Ecto neural progenitor cell (in vitro differentiated cells): Measurements from ENCODE around the gene HES3.
A peak's percentile ranks its signal among the peaks of the same experiment; 100 is the strongest.

ENCODE experiments used
- DNase-seq: peaks from one replicate; pipeline ENCODE4 v3.0.0-alpha.2; 2018; ENCODE audit warnings: low spot score

The HES3 gene, protein sequence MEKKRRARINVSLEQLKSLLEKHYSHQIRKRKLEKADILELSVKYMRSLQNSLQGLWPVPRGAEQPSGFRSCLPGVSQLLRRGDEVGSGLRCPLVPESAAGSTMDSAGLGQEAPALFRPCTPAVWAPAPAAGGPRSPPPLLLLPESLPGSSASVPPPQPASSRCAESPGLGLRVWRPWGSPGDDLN

DNA sequence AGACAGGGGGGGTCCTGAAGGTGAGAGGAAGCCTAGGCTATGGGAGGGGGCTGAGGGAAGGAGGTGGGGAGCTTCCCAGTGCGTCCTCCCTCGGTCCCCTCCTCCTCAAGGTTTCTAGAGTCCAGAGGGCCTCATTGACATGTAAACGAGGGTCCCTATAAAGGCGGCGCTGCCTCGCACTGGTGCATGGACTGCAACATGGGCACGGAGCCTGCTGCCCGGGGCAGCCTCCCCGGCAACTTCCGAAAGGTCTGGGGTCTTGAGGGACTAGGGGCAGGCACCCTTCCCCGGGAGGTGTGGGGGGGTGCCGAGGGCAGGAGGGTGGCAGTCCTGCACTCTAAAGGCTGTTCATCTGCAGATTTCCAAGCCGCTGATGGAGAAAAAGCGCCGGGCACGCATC is at the start of gene HES3:
Gene HES3, plus strand, starts transcription at position 187 of the 400 bp plus-strand sequence. Its CDS starts 187 bp downstream, at position 374.
- peak; percentile 76 for DNase-seq

DNA sequence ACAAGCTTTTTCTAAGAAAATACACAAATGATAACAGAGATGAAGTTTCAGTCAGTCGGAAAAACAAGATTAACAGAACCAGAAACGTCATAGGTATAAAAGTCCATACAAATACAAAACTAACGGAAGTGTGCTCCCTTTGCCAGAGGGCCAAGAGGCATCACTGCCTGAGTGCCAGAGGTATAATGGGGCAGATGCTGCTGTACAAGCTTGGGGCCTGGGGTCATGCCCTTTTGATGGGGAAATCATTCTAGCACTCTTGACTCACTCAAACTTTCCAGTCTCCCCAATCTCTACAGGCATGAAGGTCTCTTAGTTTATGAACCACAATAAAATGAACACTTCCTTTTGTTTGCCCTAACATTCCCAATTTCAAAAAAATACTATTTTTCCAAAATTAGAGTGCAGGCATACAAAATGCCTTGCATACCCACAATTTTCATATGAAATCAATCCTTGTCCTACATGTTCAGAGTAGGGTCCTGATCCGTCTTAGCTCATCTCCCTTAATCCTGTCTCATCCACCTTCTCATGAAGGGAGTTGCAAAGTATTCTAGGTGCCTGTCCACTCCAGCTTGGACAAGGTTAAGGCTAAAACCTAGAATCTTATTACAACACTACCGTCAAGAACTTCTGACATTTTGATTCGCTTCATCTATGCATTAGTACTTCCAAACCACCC is 46.1 kb upstream of the HES3 start:
- DNase-seq, result no peak

DNA sequence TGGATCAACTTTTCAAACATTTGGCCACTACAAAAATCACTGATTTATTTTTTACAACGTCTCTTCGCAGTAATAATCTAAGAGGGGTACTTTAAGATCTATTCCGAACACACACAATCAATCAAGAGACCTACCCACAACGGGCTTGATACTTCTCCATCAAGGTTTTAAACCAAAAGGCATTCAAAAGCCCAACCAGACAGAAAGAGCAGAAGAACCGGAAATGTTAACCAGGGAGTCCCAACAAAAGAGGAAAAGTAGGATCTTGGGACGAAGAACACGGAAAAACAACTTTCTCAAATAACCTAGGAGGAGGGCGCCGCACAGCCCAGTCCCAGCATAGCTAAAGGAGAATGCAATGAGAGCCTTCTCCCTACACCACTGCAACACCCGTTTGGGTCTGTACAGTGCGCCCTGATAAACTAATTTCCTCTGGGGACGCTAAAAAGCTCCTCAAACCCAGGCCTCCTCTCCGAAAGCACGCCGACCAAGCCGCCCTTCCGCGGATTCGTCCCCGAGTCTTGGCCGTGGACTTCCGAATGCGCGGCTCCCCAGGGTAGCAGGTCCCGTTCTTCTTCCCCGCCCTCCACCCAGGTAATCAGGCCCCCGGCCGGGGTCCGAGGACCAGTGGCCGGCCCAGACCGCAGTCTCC is 45.2 kb upstream of the HES3 start:
- no peak for DNase-seq

DNA sequence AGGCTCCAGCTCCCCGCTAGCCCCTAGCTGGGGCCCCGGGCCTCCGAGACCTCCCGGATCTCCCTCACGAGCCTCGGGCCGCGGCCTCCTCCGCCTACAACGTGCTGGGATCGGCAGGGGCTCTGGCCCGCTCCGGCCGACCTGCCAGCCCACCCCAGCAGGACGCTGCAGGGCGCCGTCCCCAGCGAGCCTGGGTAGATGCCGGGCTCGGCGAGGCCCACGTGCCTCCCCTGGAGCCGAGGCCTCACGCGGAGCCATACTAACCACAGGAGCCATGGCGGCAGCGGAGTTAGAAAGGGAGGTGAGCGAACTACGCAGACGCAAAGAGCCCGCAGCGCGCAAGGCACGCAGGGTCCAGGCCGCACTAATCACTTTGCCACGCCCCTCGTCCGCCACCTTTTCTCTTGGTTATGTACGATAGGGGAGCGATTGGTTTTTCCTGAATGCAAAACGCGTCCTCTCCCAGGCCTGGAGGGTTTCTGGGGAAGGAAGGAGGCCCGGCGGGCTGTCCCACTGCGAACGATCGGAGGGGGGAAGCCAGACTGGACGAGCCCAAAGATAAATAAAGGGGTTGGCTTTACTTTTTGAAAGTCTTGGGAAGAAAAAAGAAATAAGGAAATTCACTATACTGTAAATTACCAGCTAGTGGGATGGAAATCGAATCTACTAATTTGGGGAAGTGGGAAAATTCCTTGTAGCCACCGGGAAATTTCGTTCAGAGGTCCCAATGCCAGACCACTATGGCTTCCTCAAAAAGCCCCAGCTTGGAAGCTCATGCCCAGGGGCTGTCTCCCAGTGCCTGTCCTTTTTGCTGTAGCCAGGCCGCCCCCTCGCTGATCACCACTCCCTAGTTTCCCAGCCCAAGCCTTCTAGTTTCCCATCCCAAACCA is 44.4 kb upstream of the HES3 start, which contains the start of gene RPL22:
Gene RPL22, minus strand, starts transcription at position 298 of the 890 bp plus-strand sequence. Its CDS starts 22 bp downstream, at position 276.
- peak; percentile 97 for DNase-seq

DNA sequence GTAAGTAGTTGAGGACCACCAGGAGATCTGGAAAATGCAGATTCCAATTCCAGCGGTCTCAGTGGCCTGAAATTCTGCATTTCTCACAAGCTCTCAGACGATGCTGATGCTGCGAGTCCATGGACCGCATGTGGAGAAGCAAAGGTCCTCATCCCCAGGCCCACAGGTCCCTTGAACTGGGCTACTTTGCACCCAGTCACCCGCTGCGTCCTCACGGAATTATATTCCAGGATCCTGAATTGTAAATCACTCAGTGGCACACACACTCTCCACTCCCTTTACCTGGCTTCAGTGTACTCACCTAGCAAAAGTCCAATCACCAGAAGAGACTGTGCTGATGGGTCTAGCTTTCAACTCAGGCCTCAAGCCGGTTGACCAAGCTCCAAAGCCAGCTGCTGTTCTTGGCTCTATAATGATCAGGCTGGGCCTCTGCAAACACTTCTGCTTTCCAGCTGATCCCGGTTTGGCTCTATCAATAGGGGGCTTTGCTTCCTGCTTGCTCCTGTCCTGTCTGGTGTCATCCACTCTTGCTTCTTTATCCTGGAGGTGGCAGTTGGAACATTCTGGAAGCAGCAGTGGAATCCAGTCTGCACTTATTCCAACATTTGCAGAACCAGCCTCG is 43.7 kb upstream of the HES3 start:
- no peak for DNase-seq

DNA sequence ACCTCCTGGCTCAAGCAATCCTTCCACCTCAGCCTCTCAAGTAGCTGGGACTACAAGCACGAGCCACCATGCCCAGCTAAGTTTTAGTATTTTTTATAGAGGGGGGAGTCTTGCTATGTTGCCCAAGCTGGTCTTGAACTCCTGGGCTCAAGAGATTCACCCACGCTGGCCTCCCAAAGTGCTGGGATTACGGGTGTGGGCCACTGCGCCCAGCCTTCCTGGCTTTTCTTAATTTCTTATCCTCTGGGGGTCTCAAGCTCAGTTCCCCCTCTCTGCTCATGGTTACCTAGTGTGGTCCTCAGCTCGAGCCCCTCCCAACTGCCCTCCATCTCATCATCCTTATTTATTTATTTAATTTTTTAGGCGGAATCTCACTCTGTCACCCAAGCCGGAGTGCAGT is 41.7 kb upstream of the HES3 start:
- no peak for DNase-seq

DNA sequence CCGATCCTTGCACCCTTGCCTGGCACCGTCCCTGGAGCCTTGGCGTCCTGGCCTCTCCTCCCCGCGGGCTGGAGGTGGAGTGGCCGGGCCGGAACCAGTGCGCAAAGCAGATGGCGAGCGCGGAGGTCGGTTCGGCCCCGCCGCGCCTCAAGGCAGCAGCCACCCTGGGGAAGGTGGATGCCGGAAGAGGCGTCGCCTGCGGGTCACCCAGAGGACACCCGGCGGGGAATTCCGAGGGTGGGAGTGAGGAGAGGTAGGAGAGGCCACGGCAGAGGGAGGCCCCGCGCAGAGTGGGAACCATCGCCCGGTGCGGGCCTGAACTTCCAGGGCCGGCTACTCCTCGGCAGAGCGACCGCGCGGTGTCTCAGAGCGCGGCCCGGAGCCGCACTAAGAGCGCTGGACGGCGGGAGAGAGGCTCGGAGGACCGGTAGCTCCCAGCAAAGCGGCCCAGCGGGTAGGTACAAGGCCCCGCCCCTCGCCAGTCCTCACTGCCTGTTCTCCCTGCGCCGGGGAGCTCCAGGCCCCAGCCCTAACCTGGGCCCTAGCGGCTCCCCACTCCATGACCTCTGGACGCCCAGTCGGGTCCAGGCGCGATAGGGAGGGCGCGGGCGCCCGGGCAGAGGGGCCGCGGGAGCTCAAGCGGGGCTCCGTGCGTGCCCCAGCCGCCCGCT is 38.0 kb upstream of the HES3 start, which contains the start of gene RNF207:
Gene RNF207, plus strand, starts transcription at position 271 of the 671 bp plus-strand sequence. CDS start 417 bp downstream, outside the sequence.
- DNase-seq, result peak; percentile 80

DNA sequence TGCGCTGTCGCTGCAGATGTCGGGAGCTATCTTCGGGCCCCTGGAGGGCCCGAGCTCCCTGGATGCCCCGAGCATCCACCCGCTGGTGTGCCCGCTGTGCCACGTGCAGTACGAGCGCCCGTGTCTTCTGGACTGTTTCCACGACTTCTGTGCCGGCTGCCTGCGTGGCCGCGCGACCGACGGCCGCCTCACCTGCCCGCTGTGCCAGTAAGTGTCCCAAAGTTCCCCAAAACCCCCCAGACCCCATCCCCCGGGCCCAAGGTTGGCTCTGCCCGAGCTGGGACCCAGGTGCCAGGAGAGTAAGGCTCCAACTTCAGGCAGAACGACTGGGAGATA is 37.5 kb upstream of the HES3 start:
- no peak for DNase-seq

DNA sequence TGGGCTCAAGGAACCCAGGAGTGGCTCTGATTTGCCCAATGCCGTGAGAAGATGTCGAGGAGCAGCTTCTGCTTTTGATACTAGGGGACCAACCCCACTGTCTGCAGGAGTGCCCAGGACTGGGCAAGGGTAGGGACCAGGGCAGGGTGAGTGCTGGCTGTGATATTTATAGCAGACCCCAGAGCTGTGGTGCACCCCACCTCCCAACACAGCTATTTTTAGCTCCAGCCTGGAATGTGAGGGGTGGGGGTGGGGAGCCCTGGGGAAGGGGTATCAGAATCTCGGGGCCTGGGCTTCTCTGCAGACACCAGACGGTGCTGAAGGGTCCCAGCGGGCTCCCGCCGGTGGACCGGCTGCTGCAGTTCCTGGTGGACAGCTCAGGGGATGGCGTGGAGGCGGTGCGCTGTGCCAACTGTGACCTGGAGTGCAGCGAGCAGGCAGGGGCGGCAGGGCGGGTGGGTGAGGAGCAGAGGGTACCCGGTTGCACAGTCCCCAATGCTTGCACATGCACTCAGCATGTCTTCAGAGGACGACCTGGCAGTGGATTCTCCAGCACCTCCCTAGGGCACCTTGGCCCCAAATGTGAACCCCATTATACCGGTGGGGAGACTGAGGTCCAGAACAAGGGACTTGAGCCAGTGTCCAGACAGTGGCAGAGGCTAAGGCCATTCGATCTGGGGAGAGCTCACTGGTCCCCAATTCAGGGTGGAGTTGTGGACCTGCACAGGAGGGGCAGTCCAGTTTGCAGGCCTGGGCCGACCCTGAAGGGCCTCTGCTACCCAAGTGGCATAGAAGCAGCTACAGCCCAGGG is 36.7 kb upstream of the HES3 start:
- DNase-seq, result no peak

DNA sequence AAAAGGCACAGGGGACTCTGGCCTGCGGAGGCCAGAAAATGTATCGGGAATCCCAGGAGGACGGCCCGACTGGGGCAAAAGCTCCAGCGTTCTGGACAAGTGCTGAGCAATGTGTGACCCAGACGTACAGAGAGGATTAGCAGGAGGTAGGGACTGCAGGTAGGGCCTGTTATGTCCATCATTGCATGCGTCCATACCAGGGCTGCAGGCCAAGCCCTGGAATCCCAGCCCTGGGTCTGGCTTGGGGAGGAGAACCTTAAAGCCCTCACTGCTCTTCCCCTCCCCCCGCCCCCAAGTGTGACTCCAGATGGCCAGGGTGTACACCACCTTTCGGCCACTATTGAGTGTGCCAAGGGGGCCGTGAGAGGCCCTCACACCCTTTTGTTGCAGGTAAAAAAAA is 36.1 kb upstream of the HES3 start:
- DNase-seq, result no peak

DNA sequence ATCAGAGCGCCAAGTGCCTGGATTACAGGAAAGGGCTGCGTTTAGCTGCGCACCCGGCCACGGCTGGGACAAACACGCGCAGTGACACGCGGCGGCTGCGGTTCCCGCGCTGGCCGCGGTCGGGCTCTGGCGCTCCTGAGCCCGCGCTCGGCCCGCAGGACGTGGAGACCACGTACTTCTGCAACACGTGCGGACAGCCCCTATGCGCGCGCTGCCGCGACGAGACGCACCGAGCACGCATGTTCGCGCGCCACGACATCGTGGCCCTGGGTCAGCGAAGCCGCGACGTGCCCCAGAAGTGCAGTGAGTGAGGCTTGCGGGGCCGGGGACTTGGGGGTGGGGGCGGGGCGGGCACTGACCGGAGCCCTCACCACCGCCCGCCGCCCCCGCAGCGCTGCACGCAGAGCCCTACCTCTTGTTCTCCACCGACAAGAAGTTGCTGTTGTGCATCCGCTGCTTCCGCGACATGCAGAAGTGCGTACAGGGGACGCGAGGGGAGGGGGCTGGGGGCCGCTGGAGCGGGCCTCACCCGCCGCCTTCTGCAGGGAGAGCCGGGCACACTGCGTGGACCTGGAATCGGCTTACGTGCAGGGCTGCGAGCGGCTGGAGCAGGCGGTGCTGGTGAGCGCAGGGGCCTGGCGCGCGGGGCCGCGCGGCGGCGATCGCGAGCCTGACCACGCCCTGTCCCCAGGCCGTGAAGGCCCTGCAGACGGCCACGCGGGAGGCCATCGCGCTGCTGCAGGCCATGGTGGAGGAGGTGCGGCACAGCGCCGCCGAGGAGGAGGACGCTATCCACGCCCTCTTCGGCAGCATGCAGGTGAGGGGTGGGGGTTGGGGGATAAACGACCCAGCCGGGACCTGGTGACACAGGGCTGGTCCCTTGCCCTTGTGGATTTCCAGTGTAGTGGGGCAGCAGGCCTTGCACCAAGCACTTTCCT is 35.0 kb upstream of the HES3 start:
- peak; percentile 79 for DNase-seq

DNA sequence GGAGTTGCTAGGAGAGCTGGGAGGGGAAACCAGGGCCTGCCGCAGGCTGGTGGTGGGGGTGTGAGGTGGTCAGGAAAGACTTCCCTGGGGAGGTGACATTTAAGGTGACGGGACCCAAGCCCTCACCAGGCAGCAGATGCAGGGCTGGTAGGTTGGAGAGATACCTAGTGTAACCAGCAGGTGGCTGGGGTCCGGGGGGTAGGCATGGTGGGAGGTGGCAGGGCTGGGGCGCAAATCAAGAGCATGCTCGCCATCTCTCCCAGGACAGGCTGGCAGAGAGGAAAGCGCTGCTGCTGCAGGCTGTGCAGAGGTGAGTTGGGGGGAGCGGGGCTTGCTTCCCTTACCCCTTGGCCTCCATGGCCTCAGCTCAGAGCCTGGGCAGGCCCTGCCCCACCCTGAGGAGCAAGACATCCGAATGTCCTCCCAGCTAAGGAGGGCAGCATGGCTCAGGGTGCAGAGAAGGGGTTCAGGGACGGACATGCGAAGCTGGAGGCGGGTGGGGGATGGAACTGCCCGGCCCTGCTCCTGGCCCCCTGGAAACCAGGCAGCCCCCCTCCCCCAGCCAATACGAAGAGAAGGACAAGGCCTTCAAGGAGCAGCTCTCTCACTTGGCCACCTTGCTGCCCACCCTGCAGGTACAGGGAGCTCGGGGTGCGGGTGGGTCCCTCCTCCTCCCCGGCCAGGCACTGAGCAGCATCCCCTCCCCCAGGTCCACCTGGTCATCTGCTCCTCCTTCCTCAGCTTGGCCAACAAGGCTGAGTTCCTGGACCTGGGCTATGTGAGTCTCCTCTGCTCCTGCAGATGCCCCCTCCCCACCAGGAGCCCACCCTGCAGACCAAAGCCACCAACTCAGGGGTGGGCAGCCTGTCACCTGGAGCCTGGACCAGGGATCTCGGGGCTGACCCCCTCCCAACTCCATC is 34.1 kb upstream of the HES3 start:
- DNase-seq, result peak; percentile 61

DNA sequence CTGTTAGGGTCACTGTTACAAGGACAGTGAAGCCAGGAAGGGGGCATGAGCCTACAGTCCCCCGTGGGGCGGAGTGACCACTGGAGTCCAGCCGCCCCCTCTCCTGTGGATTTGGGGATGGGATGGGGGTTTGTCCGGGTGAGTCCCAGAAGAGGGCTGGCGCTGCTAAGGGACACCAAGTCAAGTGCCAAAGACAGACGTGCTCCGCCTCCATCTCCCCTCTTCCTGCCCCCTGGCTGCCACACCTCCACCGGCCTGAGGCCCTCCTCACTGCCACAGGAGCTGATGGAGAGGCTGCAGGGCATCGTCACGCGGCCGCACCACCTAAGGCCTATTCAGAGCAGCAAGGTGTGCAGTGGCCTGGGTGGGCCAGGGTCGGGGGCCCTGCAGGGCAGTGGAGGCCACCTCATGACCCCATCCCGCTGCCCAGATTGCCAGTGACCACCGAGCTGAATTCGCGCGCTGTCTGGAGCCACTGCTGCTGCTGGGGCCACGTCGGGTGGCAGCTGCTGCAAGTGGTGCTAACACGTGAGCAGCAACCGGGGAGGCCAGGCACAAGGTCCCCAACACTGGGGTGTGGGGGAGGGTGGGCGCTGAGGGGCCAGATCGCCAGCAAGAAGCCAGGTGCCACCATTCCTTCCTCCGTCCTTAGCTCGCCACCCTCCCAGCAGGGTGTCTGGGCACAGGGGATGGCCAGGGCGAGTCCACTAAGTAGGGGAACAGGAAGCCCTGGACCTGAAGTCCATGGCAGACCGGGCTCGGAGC is 33.2 kb upstream of the HES3 start:
- DNase-seq, result no peak

DNA sequence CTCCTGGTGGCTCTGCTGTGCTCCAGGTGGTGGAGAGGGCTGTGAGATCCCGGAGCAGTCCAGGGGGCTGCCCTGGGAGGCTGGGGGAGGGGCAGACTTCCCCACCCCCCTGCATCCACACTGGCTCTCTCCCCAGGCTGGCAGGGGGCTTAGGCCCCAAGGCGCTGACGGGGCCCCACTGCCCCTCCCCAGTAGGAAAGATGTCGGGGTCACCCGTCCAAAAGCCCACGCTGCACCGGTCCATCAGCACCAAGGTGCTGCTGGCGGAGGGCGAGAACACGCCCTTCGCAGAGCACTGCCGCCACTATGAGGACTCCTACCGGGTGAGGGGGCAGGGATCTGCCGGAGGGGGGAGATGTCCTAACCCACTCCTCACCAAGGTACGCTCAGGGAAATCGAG is 32.2 kb upstream of the HES3 start:
- DNase-seq, result no peak

DNA sequence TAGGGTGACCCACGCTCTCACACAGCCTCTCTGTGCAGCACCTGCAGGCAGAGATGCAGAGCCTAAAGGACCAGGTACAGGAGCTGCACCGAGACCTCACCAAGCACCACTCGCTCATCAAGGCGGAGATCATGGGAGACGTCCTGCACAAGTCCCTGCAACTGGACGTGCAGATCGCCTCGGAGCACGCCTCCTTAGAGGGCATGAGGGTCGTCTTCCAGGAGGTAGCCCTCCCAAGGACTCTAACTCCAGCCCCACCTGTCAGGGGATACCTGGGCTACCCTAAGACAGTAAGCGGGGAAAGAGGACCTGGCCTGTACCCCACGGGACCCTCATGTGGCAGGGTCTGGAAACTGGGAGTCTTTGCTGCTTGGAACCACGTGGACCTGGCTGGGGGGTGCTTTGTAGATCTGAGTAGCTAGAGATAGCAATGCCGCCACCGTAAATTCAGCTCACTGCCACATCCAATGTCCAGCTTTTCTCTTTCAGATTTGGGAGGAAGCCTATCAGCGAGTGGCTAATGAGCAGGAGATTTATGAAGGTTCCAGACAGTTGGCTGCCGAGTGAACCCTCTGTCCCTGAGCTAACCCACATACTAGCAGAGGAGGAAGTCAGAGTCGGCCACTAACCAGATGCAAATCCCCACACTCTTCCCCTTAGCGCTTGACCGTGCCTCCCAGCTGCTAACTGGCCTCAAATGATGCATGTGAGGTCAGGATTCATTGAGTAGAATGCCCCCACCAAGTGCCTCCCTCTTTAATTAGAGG is 31.6 kb upstream of the HES3 start:
- no peak for DNase-seq

DNA sequence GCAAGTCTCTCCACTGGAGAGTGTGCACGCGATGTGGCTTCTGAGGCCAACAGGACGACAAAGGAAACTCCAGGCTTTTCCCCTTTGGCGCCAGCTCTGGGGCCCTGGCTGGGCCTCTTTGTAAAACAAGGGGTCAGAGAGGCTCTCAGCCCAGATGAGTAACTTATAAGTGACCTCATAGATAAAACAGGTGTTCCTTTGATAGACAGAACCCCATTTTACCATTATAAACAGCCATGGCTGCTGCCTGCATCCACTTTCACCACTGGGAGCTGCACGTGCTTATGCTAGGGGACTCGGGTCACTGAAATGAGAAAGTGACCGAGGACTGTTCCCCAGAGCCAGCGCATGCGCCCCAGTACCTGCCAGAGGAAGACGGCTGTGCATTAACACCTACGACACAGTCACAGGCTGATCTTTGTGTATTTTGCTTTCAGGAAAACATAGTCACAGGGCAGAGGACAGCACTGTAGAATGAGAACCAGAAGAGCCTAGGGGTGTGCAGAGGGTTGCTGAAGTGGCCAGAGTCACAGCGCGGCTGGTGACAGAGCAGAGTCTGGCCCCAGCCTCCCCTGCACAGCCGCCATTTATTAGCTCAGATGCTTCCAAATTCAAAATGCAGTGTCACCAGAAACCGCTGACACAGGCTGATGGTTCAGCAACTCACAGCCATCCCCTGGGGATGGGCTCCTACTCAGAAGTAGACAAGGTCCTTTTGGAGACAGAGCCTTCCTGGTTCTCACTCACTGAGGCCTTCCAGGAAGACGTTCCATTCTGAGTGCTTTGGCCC is 25.4 kb upstream of the HES3 start:
- DNase-seq, result no peak
